Nephron progenitor cell (in vitro differentiated cells): ENCODE results near the gene OR2Z1.

Experiments
- DNase-seq: peaks from one replicate; pipeline ENCODE4 v3.0.0; 2021
- H3K27ac Mint-ChIP-seq: 2 replicates; pipeline ENCODE4 v1.8.0; 2021; ENCODE audit warnings: mild to moderate bottlenecking, moderate library complexity, mixed read lengths
- H3K27me3 Mint-ChIP-seq: 2 replicates; pipeline ENCODE4 v1.8.0; 2021; ENCODE audit warnings: mild to moderate bottlenecking, low read depth, mixed read lengths; ENCODE audit not compliant: poor library complexity
- H3K36me3 Mint-ChIP-seq: 2 replicates; pipeline ENCODE4 v1.8.0; 2021; ENCODE audit warnings: low read depth, mixed read lengths
- H3K4me1 Mint-ChIP-seq: 2 replicates; pipeline ENCODE4 v1.8.0; 2021; ENCODE audit warnings: mixed read lengths
- H3K4me3 Mint-ChIP-seq: 2 replicates; pipeline ENCODE4 v1.8.0; 2021; ENCODE audit warnings: mild to moderate bottlenecking, moderate library complexity, mixed read lengths
- H3K9me3 Mint-ChIP-seq: 2 replicates; pipeline ENCODE4 v1.8.0; 2021; ENCODE audit warnings: mild to moderate bottlenecking, moderate library complexity, mixed read lengths
- TF ChIP-seq, protein P1 (sequence below): fragments of 200-600 bp; sonication (generic); IDR thresholded peaks from 2 replicates; pipeline ENCODE4 v1.5.0; 2021; ENCODE audit warnings: antibody characterized with exemption

Gene OR2Z1

DNA sequence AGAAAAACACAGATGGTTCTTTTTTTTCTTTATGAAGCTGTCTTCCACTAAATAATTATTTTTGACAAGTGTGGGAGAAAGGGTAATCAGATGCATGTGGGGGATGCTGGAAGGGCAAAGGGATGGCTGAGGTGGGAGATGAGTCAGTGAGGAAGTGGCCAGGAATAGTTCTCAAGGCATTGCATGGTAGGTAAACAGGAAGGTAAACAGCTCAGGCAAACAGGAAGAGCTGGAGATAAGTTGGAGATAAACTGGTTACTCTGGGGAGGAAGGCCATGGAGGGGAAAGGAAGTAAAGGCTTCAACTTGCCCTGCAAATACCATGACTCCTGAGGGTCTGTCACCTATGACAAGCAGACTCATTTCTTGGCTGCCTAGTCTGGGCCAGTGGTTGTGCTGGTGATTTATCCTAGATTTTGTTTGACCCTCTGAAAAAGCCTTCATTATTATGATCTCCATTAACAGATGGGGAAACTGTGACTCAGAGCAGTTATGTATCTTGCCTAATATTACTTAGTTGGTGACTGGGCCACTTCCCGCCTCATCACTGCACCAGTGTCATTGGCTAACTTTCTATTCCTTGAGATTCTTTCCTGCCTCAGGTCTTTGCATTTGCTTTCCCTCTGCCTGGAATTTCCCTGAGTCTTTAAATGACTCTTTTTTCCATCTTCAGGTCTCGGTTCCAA lies 39.9 kb upstream of the OR2Z1 start:
- TF ChIP-seq, protein P1, sequence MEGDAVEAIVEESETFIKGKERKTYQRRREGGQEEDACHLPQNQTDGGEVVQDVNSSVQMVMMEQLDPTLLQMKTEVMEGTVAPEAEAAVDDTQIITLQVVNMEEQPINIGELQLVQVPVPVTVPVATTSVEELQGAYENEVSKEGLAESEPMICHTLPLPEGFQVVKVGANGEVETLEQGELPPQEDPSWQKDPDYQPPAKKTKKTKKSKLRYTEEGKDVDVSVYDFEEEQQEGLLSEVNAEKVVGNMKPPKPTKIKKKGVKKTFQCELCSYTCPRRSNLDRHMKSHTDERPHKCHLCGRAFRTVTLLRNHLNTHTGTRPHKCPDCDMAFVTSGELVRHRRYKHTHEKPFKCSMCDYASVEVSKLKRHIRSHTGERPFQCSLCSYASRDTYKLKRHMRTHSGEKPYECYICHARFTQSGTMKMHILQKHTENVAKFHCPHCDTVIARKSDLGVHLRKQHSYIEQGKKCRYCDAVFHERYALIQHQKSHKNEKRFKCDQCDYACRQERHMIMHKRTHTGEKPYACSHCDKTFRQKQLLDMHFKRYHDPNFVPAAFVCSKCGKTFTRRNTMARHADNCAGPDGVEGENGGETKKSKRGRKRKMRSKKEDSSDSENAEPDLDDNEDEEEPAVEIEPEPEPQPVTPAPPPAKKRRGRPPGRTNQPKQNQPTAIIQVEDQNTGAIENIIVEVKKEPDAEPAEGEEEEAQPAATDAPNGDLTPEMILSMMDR: no peak
- peaks cover 8% of the 10 kb centered on the region for H3K27me3 Mint-ChIP-seq
- no peaks in the 10 kb centered on the region for H3K4me1 Mint-ChIP-seq
- peaks cover 4% of the 10 kb centered on the region for H3K36me3 Mint-ChIP-seq
- DNase-seq: no peak
- peaks cover 41% of the 10 kb centered on the region for H3K9me3 Mint-ChIP-seq
- H3K4me3 Mint-ChIP-seq: no peak overlapping the region
- no peak overlapping the region for H3K27ac Mint-ChIP-seq

DNA sequence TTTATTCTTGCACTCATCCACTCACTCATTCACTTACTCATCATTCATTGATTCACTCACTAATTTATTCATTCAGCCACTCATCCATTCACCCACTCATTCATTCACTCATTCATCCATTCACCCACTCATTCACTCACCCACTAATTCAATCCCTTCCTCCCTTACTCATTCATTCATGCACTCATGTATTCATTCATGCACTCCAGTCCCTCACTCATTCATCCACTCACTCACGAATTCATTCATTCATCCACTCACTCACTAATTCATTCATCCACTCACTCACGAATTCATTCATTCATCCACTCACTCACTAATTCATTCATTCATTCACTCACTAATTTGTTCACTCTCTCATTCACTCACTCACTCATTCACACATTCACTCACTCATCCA lies 39.0 kb upstream of the OR2Z1 start:
- H3K36me3 Mint-ChIP-seq: peaks cover 4% of the 10 kb centered on the region
- H3K27ac Mint-ChIP-seq: no peak overlapping the region
- no peaks in the 10 kb centered on the region for H3K4me1 Mint-ChIP-seq
- TF ChIP-seq, protein P1: no peak
- peaks cover 38% of the 10 kb centered on the region for H3K9me3 Mint-ChIP-seq
- peaks cover 10% of the 10 kb centered on the region for H3K27me3 Mint-ChIP-seq
- H3K4me3 Mint-ChIP-seq: no peak overlapping the region
- DNase-seq: no peak

DNA sequence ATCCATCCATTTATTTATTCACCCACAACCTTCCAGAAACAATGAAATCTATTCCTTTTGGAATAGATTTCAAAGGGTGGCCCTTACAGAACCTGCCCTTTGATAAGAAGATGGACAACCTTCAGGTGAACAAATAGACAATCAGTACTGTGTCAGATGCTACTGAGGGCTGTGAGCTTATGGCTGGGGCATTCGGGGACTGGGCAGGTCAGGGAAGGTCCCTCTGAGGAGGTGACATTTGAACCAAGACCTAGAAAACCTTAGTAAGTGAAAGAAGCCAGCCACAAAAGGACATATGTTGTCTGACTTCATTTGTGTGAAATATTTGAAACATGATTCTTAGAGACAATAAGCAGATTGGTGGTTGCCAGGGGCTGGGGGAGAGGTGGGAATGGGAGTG lies 38.5 kb upstream of the OR2Z1 start:
- Mint-ChIP-seq H3K4me1 (no peaks in the 10 kb centered on the region), H3K4me3 (no peak overlapping the region), H3K27me3 (peaks cover 7% of the 10 kb centered on the region), H3K36me3 (peaks cover 2% of the 10 kb centered on the region), H3K9me3 (peaks cover 34% of the 10 kb centered on the region), H3K27ac (no peak overlapping the region)
- no peak for DNase-seq
- TF ChIP-seq, protein P1: no peak

DNA sequence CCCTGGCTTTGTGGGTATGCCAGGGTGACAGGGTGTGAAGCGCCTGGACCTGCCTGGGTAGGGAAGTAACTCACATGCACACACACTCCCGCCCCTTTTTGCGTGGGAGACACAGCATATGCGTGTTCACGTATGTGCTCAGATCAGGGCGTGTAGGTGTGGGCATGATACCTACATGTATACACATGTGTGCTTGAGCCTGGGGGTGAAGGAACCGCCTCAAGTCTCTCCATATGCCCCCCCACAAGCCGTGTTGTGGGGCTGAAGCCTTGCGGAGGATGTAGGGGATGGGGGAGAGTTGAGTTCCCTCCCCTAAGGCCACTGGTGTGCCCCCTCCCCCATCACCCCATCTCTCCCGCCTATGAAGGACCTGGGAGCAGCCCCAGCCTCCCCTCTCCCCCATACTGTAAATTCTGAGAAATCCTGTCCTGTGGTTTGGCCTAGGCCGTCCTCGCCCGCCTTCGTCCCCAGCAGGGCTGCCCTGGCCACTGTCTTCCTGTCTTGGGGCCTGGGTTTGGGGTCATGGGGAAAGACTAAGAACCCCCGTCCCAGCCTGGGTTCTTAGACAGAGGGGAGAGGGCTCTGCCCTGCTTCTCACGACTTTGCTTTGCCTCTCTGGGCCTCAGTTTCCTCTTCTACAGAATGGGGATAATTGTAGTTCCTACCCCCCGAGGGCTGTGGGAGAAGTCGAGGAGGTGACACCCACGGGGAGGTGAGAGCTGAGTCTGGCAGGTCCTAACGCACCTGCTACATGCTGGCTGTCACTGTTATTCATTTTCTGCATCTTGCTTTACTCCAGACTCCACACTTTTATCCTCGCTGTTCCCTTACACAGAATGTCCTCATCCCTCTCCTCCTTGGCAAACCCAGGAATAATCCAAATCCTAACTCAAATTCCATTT lies 37.2 kb upstream of the OR2Z1 start:
- Mint-ChIP-seq H3K36me3 (no peaks in the 10 kb centered on the region), H3K4me3 (no peak overlapping the region), H3K27me3 (peaks cover 3% of the 10 kb centered on the region), H3K4me1 (no peaks in the 10 kb centered on the region), H3K9me3 (peaks cover 32% of the 10 kb centered on the region), H3K27ac (no peak overlapping the region)
- no peak for DNase-seq
- TF ChIP-seq, protein P1: no peak

DNA sequence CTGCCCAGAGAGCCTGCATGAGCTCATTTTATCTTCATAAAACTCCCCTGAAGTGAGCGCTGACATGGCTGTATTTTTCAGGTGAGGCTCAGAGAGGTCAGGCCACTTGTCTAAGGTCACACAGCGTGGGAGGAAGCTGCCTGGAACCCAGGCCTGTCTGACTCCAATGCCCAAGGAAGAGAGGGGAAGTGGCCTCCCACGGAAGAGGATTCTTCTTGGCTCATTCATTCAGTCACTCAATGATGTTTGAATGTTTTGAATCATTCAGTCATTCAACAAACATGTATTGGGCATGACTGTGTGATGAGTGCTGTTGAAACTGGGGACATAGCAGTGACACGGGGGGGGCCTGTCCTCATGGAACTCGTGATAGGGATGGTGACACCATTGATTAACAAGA lies 34.9 kb upstream of the OR2Z1 start:
- no peak overlapping the region for H3K4me3 Mint-ChIP-seq
- no peak for DNase-seq
- no peaks in the 10 kb centered on the region for H3K4me1 Mint-ChIP-seq
- H3K27ac Mint-ChIP-seq: no peak overlapping the region
- H3K27me3 Mint-ChIP-seq: peaks cover 8% of the 10 kb centered on the region
- no peaks in the 10 kb centered on the region for H3K36me3 Mint-ChIP-seq
- TF ChIP-seq, protein P1: no peak
- H3K9me3 Mint-ChIP-seq: peaks cover 41% of the 10 kb centered on the region
